Measurements from ENCODE around the gene RPUSD1. TPM values are rescaled to one million over a fixed set of nuclear protein-coding genes. Genes with fewer than 3 reads are reported as not detected.
A peak's percentile ranks its signal among the peaks of the same experiment; 100 is the strongest.

Gene RPUSD1
- total RNA-seq, 1 donor from 2014 or later: 5.5 TPM

DNA sequence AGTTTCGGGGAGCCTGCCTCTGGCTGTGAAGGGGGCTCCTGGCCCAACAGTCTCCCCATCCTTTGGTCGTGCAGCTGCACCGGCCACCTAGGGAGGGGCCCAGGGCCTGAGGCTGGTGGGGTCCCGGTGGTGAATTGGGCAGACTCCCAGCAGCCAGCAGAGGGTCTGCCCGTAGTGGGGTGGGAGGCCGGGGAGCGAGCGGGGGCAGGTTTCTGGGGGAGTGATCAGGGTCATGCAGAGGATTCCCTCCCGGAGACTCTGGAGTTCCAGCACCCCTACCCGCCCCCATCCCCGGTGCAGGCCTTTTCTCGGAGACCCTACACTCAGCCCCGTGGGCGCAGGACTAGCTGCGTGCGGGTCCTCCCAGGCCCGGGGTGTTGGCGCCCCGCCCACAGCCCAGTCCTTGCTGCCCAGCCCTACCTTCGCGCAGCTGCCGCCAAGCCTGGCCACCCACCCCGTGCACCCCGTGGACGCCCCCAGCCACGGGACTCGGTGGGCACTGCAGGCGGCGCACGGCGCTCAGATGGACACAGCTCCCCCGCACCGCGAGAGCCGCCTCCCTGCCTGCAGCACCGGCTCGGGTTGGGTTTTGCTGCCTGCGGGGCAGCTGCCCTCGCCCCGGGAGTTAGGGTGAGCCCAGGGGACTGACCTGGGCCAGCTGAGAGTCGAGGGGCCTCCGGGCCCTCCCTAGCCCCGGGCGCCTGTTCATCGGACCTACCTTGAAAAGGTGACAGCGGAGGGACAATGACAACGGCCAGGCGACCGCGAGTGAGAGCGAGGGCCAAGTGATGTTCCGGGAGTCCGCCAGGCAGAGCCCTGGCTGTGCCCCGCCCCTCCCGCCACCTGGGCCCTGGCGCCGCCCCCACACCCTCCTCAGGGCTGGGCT is 12.0 kb upstream of the RPUSD1 start, which contains the start of gene GNG13:
Gene GNG13 (minus strand): TSS at position 787 of the 886 bp plus-strand sequence. CDS start 1,657 bp downstream, outside the sequence.
- no peak for DNase-seq (ENCODE audit: low spot score)

DNA sequence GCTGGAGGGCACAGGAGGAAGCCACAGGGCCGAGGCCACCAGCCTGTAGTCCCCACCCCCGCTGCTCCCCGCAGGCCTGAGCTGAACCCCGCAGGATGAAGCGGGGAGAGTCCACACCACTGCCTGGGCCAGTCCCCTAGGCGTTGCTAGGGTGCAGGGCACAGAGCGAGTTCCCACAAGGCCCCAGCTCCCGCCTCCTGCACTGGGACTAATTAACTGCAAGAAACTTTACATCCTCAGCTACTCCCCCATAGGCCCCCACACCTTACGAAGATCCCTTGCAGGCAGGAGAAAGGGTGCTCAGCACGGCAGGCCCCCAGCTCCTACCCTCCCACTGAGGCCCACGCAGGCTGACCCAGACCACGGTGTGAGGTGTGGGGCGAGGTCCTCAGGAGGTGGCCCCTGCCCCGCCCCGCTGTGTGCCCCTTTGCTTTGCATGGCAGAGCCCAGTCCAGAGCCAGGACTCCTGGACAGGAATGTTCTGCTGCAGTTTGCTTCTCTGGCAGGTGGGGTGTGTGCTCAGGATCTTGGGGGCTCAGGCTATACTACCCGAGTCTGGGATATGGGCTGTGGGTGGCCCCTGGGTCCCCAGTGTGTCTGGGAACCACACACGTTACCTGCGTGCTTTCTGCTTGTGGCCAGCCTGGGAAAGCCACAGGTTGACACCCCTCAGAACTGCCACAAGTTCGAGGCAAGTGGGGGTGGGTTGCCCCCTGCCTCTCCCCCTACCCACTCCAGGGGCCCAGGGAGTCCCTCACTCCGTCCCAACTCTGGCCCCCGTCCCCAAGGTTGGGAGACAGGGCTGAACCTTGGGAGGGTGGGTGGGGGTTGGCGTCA is 11.1 kb upstream of the RPUSD1 start:
- no peak for DNase-seq (ENCODE audit: low spot score)

DNA sequence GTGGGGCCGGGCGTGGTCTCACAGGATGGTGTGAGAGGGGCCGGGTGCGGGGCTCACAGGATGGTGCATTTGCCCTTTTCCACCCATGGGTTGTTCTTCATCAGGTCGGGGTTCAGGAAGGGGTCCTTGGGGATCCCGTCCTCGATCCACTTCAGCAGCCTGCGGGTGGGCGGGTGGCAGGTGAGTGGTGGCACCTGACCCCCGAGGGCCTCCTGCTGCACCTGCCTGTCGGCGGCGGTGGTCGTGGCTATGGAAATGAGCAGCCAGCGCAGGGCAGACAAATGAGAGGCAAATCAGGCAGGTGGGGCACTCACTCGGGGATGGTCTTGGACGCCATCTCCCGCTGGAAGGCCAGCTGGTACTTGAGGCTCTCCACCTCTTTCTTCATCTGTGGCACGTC is 10.5 kb upstream of the RPUSD1 start:
- DNase-seq (ENCODE audit: low spot score): no peak

DNA sequence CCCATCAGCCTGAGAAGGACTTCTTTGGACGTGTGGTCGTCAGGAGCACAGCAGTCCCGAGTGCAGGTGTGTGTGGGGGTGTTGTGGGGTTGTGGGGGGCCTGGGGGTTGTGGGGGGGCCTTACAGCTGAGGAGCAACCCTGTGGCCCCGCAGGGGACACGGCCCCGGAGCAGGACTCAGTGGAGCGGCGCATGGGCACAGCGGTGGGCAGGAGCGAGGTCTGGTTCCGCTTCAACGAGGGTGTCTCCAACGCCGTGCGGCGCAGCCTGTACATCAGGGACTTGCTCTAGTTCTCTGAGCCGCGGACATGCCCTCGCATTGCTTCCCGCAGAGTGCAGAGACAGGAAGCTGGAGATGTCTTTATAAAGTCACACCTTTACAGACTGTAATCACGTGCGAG is 9.5 kb upstream of the RPUSD1 start:
- DNase-seq (ENCODE audit: low spot score): no peak

DNA sequence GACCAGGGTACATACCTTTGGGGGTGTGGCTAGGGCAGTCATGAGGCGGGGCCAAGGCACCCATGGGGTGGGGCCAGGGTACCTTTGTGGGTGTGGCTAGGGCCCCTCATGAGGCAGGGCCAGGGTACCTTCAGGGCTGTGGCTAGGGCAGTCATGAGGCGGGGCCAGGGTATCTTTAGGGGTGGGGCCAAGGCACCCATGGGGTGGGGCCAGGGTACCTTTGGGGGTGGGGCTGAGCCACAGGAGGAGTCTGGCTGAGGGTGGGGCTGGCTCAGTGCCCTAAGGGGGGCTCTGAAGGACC is 8.9 kb upstream of the RPUSD1 start:
- DNase-seq (ENCODE audit: low spot score): no peak

DNA sequence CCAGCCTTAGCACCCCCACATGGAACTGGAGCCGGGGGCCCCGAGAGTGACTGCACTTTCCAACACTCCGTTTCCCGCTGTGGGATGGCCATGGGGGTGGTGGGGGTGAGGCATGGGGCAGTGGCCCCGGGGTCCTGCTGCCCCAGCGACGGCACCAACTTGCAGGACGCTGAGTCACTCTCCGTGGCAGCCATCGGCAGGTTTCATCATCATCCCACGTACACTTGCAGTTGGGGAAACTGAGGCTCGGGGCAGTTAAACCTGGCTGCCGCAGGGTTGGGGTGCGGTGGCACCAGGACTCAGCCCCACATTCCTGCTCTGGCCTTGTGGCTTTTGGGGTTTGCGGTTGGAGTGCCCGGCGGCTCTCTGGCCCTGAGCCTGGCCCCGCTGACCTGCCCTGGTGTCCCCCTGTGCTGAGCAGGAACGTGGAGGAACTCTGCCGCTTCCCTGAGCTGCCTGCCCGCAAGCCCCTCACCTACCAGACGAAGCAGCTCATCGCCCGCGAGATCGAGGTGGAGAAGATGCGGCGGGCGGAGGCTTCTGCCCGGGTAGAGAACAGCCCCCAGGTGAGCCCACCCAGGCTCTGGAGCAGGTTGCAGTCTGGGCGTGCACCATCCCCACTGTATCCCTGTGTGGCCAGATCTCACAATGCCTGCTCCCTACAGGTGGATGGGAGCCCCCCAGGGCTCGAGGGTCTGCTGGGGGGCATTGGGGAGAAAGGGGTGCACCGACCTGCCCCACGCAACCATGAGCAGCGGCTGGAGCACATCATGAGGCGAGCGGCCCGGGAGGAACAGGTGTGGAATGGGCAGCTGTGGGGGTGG is 8.3 kb upstream of the RPUSD1 start:
- no peak for DNase-seq (ENCODE audit: low spot score)

DNA sequence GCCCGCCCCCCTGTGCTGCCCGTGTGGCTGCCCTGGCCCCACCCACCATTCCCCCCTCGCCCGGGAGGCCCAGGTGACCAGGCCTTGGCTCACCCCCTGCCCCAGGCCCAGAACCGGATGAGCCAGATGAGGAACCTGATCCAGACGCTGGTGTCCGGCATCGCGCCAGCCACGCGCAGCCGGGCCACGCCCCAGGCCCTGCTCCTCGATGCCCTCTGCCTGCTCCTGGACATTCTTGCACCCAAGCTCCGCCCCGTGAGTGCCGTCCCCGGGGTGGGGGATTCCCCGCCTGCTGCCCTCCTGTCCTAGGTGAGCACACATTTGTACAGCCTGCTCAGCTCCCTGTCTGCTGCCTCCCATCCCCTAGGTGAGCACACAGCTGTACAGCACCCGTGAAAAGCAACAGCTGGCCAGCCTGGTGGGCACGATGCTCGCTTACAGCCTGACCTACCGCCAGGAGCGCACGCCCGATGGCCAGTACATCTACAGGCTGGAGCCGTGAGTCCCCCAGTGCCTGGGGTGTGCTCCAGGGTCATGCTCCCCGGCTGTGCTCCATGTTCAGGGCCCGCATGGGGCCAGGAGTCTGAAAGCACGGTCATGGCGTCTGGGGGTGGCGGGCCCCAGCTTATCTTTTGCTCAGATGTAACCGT is 7.5 kb upstream of the RPUSD1 start:
- no peak for DNase-seq (ENCODE audit: low spot score)

DNA sequence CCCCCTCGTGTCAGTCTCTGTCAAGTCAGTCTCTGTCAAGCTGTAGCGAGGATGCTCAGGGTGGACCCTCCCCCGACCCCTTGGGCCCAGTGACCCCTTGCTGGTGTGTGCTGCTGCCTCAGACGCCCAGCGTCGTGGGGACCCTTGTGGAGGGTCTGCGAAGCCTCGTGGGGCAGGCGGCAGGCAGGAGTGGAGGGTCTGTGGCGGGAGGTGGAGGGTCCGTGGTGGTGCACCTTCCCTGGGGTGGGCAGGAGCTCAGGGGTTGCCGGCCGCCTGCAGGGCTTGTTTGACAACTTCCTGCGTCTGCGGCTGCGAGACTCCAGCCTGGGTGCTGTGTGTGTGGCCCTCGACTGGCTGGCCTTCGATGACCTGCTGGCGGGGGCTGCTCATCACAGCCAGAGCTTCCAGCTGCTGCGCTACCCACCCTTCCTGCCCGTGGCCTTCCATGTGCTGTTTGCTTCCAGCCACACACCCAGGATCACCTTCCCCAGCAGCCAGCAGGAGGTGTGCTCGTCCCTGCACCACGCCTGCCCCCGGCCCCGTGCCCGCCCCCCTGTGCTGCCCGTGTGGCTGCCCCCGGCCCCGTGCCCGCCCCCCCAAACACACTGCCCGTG is 6.8 kb upstream of the RPUSD1 start:
- no peak for DNase-seq (ENCODE audit: low spot score)

DNA sequence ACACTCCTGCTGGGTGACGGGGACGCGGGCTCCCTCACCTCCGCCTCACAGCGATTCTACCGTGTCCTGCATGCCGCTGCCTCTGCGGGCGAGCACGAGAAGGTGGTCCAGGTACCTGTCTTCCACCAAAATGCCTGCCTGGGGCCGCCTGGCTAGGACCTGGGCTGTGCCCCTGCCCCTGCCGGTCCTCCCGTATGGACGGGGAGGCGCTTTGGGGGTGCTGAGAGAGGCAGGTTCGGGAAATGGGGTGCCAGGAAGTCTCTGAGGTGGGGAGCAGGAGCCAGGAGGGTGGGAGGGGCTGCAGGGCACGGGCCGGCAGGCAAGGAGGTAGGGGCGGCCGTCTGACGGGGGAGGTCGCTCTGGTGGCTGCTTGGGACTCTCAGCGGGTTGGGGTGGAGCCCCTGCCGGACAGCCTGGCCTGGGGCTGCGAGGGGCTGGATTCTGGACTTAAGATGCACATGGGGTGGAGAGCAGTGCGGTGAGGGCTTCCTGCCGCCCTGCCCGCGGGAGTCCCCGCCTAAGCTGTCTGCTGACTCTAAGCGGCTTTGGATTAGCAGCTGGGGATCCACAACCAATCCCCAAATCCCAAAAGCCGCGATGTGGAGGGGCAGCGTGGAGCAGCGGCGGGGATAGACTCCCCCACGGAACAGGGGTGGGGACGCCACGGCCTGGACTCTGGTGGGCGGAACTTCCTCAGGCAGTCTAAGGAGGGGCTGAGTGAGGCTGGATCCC is 6.1 kb upstream of the RPUSD1 start:
- DNase-seq (ENCODE audit: low spot score): no peak

DNA sequence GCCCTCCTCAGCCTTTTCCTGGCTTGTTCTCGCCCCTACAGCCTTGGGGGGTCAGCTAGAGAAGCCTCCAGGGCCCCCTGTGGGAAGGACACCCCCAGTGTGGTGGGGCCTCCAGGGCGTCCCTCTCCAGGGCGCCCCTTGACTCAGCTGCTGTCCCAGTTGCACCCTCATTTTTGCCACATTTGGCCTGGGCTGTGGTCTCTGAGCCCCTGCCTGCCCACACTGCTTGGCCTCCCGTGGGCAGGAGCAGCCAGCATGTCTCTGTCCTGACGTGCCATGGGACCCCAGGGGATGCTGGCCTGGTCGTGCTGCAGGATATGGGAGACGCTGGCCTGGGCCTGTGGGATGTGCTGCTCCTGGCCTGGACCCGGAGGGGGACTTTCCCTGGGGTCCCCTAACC is 5.2 kb upstream of the RPUSD1 start:
- DNase-seq (ENCODE audit: low spot score): no peak

DNA sequence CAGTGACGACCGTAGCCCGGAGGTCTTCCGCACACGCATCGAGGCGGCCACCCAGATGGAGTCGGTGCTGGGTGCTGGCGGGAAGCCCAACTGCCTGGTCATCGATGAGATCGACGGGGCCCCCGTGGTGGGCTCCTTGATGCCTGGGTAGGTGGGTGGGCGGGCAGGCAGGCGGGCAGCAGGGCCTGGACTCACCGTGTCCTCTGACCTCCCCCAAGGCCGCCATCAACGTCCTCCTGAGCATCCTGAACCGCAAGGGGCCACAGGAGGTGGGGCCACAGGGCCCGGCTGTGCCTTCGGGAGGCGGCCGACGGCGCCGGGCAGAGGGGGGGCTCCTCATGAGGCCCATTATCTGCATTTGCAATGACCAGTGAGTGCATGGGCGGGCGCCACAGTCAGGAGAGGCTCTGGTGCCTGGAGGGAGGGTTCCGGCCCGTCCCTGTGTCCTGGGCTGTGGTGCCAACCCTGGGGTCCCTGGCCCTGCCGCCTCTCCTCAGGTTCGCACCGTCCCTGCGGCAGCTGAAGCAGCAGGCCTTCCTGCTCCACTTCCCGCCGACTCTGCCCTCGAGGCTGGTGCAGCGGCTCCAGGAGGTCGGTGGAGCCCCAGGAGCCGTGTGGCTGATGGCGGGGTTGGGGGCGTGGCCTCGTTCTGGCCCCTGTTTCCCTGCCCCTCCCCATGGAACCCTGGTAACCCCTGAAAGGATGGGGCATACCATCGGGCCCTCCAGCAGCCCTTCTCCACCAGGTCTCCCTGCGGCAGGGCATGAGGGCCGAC is 4.2 kb upstream of the RPUSD1 start:
- DNase-seq (ENCODE audit: low spot score): no peak

DNA sequence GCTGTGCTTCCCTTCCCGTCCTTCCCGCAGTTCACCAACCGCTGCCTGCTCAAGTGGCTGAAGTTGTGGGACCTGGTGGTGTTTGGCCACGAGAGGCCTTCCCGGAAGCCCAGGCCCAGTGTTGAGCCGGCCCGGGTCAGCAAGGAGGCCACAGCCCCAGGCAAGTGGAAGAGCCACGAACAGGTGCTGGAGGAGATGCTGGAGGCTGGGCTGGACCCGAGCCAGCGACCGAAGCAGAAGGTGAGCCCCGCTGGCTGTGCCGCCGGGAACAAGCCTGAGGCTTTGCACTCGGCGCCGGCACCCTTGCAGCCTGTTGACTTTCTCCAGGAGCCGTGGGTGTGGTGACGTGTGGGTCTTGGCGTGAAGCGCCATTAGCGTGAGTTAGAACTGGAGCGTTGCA is 3.0 kb upstream of the RPUSD1 start:
- no peak for DNase-seq (ENCODE audit: low spot score)

DNA sequence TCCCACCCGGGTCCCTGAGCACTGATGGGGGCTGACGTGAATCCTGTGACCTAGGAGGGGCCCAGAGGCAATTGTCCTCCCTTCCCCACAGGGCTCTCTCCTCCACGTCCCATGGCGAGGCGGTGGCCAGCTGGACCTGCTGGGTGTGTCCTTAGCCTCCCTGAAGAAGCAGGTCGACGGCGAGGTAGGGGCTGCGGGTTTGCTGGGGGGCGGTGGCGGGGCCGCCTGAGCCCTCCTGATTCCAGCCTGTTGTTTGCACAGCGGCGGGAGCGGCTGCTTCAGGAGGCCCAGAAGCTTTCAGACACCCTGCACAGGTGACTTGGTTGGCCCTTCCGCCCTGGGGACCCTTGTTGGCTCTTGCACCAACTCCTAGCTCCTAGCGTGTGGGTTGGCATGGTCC is 1.9 kb upstream of the RPUSD1 start:
- no peak for DNase-seq (ENCODE audit: low spot score)

DNA sequence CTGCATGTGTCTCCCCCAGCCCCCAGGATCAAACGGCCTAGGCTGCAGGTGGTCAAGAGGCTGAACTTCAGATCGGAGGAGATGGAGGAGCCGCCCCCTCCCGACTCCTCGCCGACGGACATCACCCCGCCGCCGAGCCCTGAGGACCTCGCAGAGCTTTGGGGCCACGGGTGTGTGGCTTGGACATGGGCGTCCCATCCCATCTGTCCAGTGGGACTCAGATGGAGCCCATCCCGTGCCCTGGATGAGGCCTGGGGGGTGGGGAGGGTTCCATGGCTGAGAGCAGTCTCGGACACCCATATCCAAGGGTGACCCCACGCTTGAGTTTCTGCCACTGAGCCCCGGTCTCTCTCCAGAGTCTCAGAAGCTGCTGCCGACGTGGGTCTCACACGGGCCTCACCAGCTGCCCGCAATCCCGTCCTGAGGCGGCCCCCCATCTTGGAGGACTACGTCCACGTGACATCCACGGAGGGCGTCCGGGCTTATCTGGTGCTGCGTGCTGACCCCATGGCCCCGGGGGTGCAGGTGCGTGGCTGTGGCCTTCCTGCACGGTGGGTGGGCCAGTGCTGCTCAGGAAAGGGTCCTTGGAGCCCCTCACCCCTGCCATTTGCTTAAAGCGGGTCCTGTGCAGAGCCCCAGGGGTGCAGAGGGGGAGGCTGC is 1.1 kb upstream of the RPUSD1 start:
- no peak for DNase-seq (ENCODE audit: low spot score)

DNA sequence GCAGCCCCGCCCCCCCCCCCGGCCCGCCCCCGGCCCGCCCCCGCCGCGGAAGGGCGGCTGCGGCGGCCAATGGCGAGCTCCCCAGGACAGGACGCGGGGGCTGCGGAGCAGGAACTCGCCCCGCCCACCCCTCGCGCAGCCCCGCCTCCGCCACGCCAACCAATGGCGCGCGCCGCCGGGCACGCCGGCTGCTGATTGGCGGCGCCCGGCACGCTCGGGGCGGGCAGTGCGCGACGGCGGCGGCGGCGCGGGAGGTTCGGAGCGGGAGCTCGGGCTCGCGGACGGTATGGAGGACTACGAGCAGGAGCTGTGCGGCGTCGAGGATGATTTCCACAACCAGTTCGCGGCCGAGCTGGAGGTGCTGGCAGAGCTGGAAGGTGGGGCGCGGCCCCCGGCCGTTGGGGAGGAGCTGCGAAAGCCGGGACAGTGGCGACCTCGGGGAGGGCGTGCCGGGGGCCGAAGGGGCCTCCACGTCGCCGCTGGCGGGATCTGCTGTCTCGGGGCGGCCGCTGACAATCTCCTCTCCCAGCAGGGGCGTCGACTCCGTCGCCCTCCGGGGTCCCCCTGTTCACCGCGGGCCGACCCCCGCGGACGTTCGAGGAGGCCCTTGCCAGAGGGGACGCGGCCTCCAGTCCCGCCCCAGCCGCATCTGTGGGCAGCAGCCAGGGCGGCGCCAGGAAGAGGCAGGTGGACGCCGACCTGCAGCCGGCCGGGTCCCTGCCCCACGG is 382 bp upstream of the RPUSD1 start, which contains the start of gene CHTF18:
Gene CHTF18 (plus strand): TSS at position 222 of the 728 bp plus-strand sequence. CDS start 65 bp downstream, at position 287.
- DNase-seq (ENCODE audit: low spot score): peak; percentile 94

DNA sequence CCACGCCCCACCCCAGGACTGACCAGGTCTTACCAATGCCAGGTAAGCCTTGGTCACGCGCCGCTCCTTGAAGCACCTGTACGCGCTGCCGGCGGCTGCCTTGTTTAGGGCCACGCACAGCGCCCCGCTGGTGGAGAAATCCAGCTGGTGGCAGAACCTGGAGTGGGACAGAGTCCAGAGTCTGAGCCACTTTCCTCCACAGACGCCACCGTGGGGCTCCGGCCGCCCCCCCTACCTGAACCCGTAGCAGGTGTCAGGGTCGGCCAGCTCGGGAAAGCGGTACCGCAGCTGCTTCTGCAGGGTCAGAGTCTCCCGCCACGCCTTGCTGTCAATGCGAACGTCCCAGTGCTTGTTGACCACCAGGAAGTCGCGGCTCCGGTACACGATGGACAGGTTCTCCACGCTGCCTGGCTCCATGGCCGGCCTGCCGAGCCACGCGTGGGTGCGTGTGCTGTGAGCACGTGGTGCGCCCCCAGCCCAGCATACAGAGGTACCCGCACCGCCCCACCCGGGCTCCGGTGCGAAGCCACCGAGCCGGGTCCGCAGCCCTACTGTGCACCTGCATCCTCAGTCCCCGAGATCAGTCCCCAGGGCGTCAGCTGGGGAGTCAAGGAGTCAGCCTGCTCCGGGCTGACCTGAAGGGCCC is 737 bp downstream of the RPUSD1 start:
- no peak for DNase-seq (ENCODE audit: low spot score)

Measured in umbilical cord (tissue), 2 donors.